DMS 273 treated with DMSO at 0.1 percent for 48 hours (cell line): ENCODE measurements around the gene ELF4.

Source experiments
- DNase-seq: peaks from one replicate; lab custom pipeline; 2025; lab: John Stamatoyannopoulos, UW

ELF4 gene

GRCh38 chrX:130114141-130114588 is 3.9 kb upstream of the ELF4 start:
- DNase-seq: no peak

DNA sequence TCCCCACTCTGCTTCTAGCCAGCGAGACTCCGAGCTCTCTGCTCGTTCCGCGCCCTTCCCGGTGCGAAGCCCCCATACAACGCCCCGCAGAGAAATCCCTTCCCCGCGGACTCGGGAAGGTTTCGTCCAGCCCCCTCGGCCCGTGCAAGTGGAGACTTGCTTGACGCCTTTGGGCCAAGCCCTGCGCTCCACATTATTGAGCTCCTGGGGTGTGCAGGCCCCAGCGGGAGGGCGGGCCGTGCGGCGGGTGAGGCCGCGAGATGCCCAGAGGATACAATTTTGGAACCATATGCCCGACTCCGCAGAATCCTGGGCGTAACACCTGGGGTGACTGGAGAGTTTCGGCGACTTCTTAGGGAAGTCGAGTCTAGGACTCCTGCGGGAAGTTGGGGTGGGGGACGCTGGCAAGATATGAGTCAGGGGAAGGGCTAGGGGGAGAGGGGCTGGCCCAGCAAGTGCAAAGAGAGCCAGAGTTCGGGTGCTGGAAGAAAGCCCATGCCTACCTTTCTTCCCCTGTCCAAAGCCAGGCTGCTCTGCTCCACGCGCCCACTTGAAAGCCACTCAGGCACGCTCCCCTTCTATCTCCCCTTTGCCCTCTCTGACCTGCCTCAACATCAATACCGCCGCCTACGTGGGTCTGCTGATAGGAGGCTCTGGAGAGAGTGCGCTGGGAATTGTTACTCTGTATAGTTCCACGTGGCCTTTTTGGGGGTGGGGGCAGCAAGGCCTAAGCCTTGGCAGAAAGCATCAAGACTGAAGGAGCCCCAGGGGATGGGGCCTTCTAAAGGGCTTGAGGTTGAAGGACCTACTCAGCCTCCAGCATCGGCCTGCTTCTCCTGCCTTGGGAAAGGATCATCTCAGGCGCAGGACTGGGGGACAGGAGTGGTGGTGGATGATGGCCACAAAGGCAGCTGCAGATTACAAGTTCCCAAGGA is 1.2 kb upstream of the ELF4 start:
- no peak for DNase-seq

- DNase-seq: no peak
Observed at GRCh38 chrX:130109429-130110378, 593 bp downstream of the ELF4 start.

- no peak for DNase-seq
Observed at GRCh38 chrX:130108647-130109428, 1.5 kb downstream of the ELF4 start.

DNA sequence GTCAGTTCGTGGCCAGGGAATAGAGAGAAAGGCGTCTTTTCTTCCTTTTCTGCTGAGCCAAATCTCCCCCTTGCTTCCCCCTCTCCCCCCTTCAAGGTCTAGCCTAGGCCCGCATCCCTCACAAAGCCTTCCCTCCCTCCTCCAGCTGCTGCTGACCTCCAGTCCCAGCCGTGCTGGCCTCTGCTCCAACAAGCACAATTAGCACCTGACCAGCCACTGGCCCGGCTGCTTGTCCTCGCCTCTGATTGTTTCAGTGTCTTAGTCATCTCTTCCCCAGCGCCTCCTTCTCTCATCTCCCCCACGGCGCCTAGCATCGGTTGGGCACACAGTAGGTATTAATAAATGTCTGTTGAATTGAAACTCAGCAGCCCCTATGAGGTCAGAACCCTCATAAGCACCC is 4.2 kb downstream of the ELF4 start:
- DNase-seq: no peak

GRCh38 chrX:130105244-130105643 is 5.1 kb downstream of the ELF4 start:
- DNase-seq: no peak

GRCh38 chrX:130103605-130104004 is 6.7 kb downstream of the ELF4 start:
- no peak for DNase-seq

DNA sequence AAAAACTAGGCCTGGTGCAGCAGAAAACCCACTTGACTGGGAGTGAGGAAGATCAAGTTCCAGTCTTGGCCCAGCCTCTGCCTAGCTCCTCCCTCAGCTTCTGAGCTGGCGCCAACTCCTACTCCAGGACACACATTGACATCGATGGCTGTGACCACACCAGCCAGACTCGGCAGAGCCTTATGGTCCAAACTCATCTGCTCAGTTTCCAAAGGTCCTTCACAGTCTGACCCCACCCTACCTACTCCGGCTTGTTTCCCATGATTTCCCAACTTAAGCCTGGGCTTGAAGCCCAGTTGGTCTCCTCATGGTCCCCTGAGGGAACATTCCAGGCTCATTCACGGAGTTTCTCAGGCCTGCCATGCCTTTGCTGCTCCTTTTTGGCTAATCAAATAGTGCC is 10.1 kb downstream of the ELF4 start:
- DNase-seq: no peak

- DNase-seq: no peak
Observed at GRCh38 chrX:130098210-130098552, 12.1 kb downstream of the ELF4 start.

- peak; percentile 53 for DNase-seq
Observed at GRCh38 chrX:130097507-130098209, 12.6 kb downstream of the ELF4 start.

GRCh38 chrX:130095249-130096030 is 14.9 kb downstream of the ELF4 start:
- no peak for DNase-seq

- no peak for DNase-seq
Observed at GRCh38 chrX:130094696-130095095, 15.6 kb downstream of the ELF4 start.

DNA sequence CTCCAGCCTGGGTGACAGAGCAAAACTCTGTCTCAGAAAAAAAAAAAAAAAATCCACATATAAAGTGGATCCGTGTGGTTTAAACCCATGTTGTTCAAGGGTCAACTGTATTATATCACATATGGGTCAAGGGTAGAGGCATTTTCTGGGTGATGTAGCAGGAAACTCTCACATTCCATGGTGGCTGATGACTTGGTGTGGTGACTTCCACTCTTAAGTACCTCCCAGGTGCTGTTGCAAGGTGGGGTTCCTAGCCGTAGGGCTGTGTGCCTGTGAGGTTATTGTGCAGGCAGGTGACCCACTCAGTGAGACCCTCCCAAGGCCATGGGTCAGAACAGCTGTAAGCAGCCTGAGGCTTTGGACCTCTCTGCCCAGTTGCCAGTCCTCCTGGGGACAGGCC is 17.0 kb downstream of the ELF4 start:
- DNase-seq: no peak

- DNase-seq: no peak
Observed at GRCh38 chrX:130091980-130092522, 18.2 kb downstream of the ELF4 start.

DNA sequence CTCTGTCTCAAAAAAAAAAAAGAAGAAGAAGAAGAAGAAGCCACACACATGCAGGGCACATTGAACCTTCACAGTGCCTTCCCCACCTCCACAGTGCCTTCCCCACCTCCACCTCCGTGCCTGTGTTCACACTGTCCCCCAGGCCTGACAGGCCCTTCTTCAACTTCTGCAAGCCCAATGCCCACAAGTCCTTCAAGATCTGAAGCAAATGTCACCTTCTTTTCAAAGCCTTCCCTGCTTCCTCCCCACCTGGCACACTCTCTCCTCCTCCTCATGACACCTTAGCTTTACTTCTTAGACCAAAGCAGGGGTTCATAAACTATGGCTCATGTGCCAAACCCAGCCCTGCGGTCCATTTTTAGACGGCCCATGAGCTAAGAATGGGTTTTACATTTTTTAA is 19.9 kb downstream of the ELF4 start:
- DNase-seq: no peak

- DNase-seq: no peak
Observed at GRCh38 chrX:130086447-130087206, 23.7 kb downstream of the ELF4 start.

GRCh38 chrX:130085551-130086446 is 24.5 kb downstream of the ELF4 start:
- no peak for DNase-seq

GRCh38 chrX:130084631-130085237 is 25.6 kb downstream of the ELF4 start:
- no peak for DNase-seq
